ENCODE measurements around the gene TMPRSS15. TPM values are rescaled to one million over a fixed set of nuclear protein-coding genes. Genes with fewer than 3 reads are reported as not detected.

TMPRSS15 gene
- total and polyA plus RNA-seq, 12 donors = 0.06 TPM; not detected in 11

GRCh38 chr21:18265944-18266343 is 137.6 kb downstream of the TMPRSS15 start:
- Histone ChIP-seq H3K36me3 (no peaks in the 10 kb centered on the region), H3K4me1 (no peaks in the 10 kb centered on the region), H3K27ac (no peak overlapping the region), H3K9me3 (no peaks in the 10 kb centered on the region), H3K27me3 (no peaks in the 10 kb centered on the region), H3K4me3 (no peak overlapping the region)
- DNase-seq (no peak), ATAC-seq (no peak)
- intact Hi-C loops (cut with DNase I) = loop anchor here in 1 of 10 donors (10.0 kb wide), 1 partner anchor 221 kb away; no protein-coding TSS in a partner anchor
- peak in 5 of 9 donors; percentile 6 to 30 (median 9) for TF ChIP-seq CTCF (IDR thresholded peaks at IDR 0.05)
- WGBS, 2 donors = 80 to 81% methylated on average over 2 of the region's 2 CpGs

GRCh38 chr21:18253799-18254198 is 149.8 kb downstream of the TMPRSS15 start:
- WGBS, 2 donors = 73 to 75% methylated on average over 2 of the region's 2 CpGs
- Histone ChIP-seq H3K4me3 (no peak overlapping the region), H3K9me3 (no peaks in the 10 kb centered on the region), H3K4me1 (peaks cover 0 to 5% (median 0%) of the 10 kb centered on the region in 9 donors), H3K27me3 (no peaks in the 10 kb centered on the region), H3K36me3 (no peaks in the 10 kb centered on the region), H3K27ac (no peak overlapping the region)
- DNase-seq (no peak), ATAC-seq (peak in 1 of 8 donors; percentile 44)
- intact Hi-C loops (cut with DNase I) = no loop called here
- no peak for TF ChIP-seq CTCF (IDR thresholded peaks at IDR 0.05)

- H3K4me1 ChIP-seq = peaks cover 0 to 5% (median 0%) of the 10 kb centered on the region in 9 donors
- 58 to 59% methylated on average over 2 of the region's 2 CpGs for WGBS, 2 donors
- no peaks in the 10 kb centered on the region for H3K36me3 ChIP-seq
- no peak for TF ChIP-seq CTCF (IDR thresholded peaks at IDR 0.05)
- DNase-seq (no peak), ATAC-seq (peak in 2 of 8 donors; percentile 29 to 44)
- no peaks in the 10 kb centered on the region for H3K27me3 ChIP-seq
- H3K27ac ChIP-seq = no peak overlapping the region
- no peaks in the 10 kb centered on the region for H3K9me3 ChIP-seq
- intact Hi-C loops (cut with DNase I) = no loop called here
- H3K4me3 ChIP-seq = no peak overlapping the region
Measured at GRCh38 chr21:18253221-18253620, 150.4 kb downstream of the TMPRSS15 start.

GRCh38 chr21:18252680-18253079 is 150.9 kb downstream of the TMPRSS15 start:
- Histone ChIP-seq H3K36me3 (no peaks in the 10 kb centered on the region), H3K4me1 (peaks cover 0 to 5% (median 0%) of the 10 kb centered on the region in 9 donors), H3K27me3 (no peaks in the 10 kb centered on the region), H3K4me3 (peak overlapping the region in 1 of 10 donors; percentile 14), H3K27ac (peak overlapping the region in 1 of 10 donors; percentile 4), H3K9me3 (no peaks in the 10 kb centered on the region)
- ATAC-seq = no peak
- intact Hi-C loops (cut with DNase I) = no loop called here
- 38 to 52% methylated on average over 5 of the region's 5 CpGs for WGBS, 2 donors
- no peak for TF ChIP-seq CTCF (IDR thresholded peaks at IDR 0.05)
- DNase-seq = no peak

Data from heart right ventricle (tissue), 16 donors.